NCI-H82 (cell line): ENCODE results near the gene VSNL1.
A peak's percentile ranks its signal among the peaks of the same experiment; 100 is the strongest.

Source experiments
- DNase-seq: peaks from one replicate; lab custom pipeline; 2025; lab: John Stamatoyannopoulos, UW

Gene VSNL1

GRCh38 chr2:17644997-17645720, 104.7 kb downstream of the VSNL1 start:
- DNase-seq = no peak

- peak; percentile 64 for DNase-seq
Measured at GRCh38 chr2:17646081-17646554, 105.6 kb downstream of the VSNL1 start.

GRCh38 chr2:17646838-17647701, 106.6 kb downstream of the VSNL1 start:
- DNase-seq = no peak

GRCh38 chr2:17648581-17648980, 108.1 kb downstream of the VSNL1 start:
- DNase-seq = no peak

GRCh38 chr2:17649026-17649425, 108.5 kb downstream of the VSNL1 start:
- no peak for DNase-seq

GRCh38 chr2:17652681-17653394, 112.3 kb downstream of the VSNL1 start:
- no peak for DNase-seq

- no peak for DNase-seq
Measured at GRCh38 chr2:17657759-17658158, 117.3 kb downstream of the VSNL1 start.

- no peak for DNase-seq
Measured at GRCh38 chr2:17658251-17658843, 117.9 kb downstream of the VSNL1 start.

- no peak for DNase-seq
Measured at GRCh38 chr2:17660219-17660618, 119.7 kb downstream of the VSNL1 start.

- no peak for DNase-seq
Measured at GRCh38 chr2:17661460-17661859, 121.0 kb downstream of the VSNL1 start.

GRCh38 chr2:17662723-17663122, 122.2 kb downstream of the VSNL1 start:
- DNase-seq = no peak

GRCh38 chr2:17664534-17664933, 124.0 kb downstream of the VSNL1 start:
- DNase-seq = no peak

- no peak for DNase-seq
Measured at GRCh38 chr2:17667898-17668297, 127.4 kb downstream of the VSNL1 start.

GRCh38 chr2:17672583-17673317, 132.3 kb downstream of the VSNL1 start:
- DNase-seq = no peak

- no peak for DNase-seq
Measured at GRCh38 chr2:17674817-17675216, 134.3 kb downstream of the VSNL1 start.

GRCh38 chr2:17680119-17680518, 139.6 kb downstream of the VSNL1 start:
- no peak for DNase-seq

- DNase-seq = no peak
Measured at GRCh38 chr2:17682098-17682857, 141.8 kb downstream of the VSNL1 start.

GRCh38 chr2:17683981-17684380, 143.5 kb downstream of the VSNL1 start:
- DNase-seq = peak; percentile 8

GRCh38 chr2:17688600-17688999, 148.1 kb downstream of the VSNL1 start:
- DNase-seq = no peak

- DNase-seq = no peak
Measured at GRCh38 chr2:17689010-17689409, 148.5 kb downstream of the VSNL1 start.

- no peak for DNase-seq
Measured at GRCh38 chr2:17690776-17691175, 150.3 kb downstream of the VSNL1 start.
